Mammary epithelial cell (primary cell): ENCODE data around the gene SMAD9.

Experiments
- CTCF ChIP-seq, 2 donors: IDR thresholded peaks in 1 of 2; conservative IDR thresholded peaks in 1 of 2; 2 replicates each; pipeline ENCODE4 v1.5.1; 2011 to 2012; ENCODE audit warnings: inconsistent platforms in 2 of 2, low read length in 2 of 2, mild to moderate bottlenecking in 2 of 2, control low read depth in 1 of 2, low read depth in 1 of 2; ENCODE audit not compliant: insufficient read depth in 1 of 2; ENCODE audit errors: extremely low read depth in 1 of 2
- EZH2 ChIP-seq: IDR thresholded peaks from 2 replicates; pipeline ENCODE4 v1.6.1; 2012; ENCODE audit warnings: low read length, inconsistent platforms, borderline replicate concordance

GRCh38 chr13:36847606-36848005, 72.4 kb downstream of the SMAD9 start:
- TF ChIP-seq CTCF (conservative IDR thresholded peaks at IDR 0.05 in 1 of 2, IDR thresholded peaks at IDR 0.05 in 1 of 2; ENCODE audit: extremely low read depth in 1 of 2, insufficient read depth in 1 of 2, low read depth in 1 of 2, low read length in 2 of 2) (no peak), EZH2 (no peak)
